Left lung (tissue), 14 donors: ENCODE data around the gene BRCA2. TPM values are rescaled to one million over a fixed set of nuclear protein-coding genes. Genes with fewer than 3 reads are reported as not detected.

ENCODE experiments used
- ATAC-seq: fragments of 200-7000 bp; cut with Tn5 transposase; one replicate; pipeline ENCODE4 v1.9.1; 2020; ENCODE audit warnings: moderate library complexity
- DNase-seq, 4 donors: peaks; one replicate each; pipeline ENCODE4 v3.0.0-alpha.2; 2013 to 2020
- H3K27ac ChIP-seq, 2 donors: fragments of 200-600 bp; sonication (generic) in 1 of 2; one replicate each; pipeline versions ENCODE4 v1.5.0 to v1.8.0; 2020 to 2021
- H3K27me3 ChIP-seq, 2 donors: fragments of 200-600 bp; sonication (generic) in 1 of 2; one replicate each; pipeline versions ENCODE4 v1.5.0 to v1.8.0; 2020 to 2021
- H3K36me3 ChIP-seq, 2 donors: fragments of 200-600 bp; sonication (generic) in 1 of 2; one replicate each; pipeline versions ENCODE4 v1.5.0 to v1.8.0; 2020 to 2021
- H3K4me1 ChIP-seq, 2 donors: fragments of 200-600 bp; one replicate each; pipeline ENCODE4 v1.8.0; 2021
- H3K4me3 ChIP-seq, 2 donors: fragments of 200-600 bp; sonication (generic) in 1 of 2; one replicate each; pipeline versions ENCODE4 v1.5.0 to v1.8.0; 2020 to 2021; ENCODE audit warnings: mild to moderate bottlenecking in 1 of 2
- H3K9me3 ChIP-seq, 2 donors: fragments of 200-600 bp; sonication (generic) in 1 of 2; one replicate each; pipeline versions ENCODE4 v1.5.0 to v1.8.0; 2020 to 2021
- CTCF ChIP-seq, 2 donors: fragments of 200-600 bp; sonication (generic) in 1 of 2; IDR thresholded peaks; one replicate each; pipeline versions ENCODE4 v1.5.0 to v1.8.0; 2021; ENCODE audit warnings: antibody characterized with exemption in 2 of 2
- intact Hi-C, 2 donors: fragments of 100-400 bp; cut with DNase I; formaldehyde crosslinking; loops; one replicate each; pipeline versions ENCODE4 v1.11.2 to v1.14.2; 2022
- long read RNA-seq, 12 donors: library from polyadenylated mRNA in 2 of 12; unstranded in 2 of 12; transcript quantifications; one replicate each; pipeline ENCODE4 v2.0.0 and lab custom pipeline, GENCODE V29; 2019 to 2026
- polyA plus RNA-seq, 6 donors: library from polyadenylated mRNA; unstranded; fragments of 120-200 nt; gene quantifications; one replicate each; pipeline ENCODE4 v1.2.1, GENCODE V29; 2013; ENCODE audit not compliant: insufficient read length in 6 of 6
- total RNA-seq, 2 donors: library from RNA; stranded (reverse); fragmentation: NEBNext Ultra II Directional; extraction: Animal tissue kit (Norgen Biotek cat#: 25700); gene quantifications; one replicate each; pipeline ENCODE4 v1.2.1, GENCODE V29; 2021
- donor health status: DM: no; HTN: yes; CAD: no.
- donor health status: DM: no; HTN: no; CAD: no.

Gene BRCA2
- 10 to 100 TPM in 1 of 2 donors, 1 to 10 TPM in 1; 4.5 to 10.5 TPM for total RNA-seq
- polyA plus RNA-seq = 10 to 100 TPM in 3 of 6 donors, 1 to 10 TPM in 3; 5.2 to 14.9 (median 10.1) TPM
- long read RNA-seq, donor 1 = 0 reads
- long read RNA-seq, donor 2, partial matches to known transcripts = 0 of 1 reads
- long read RNA-seq, donor 2, other reads (novel, unspliced or antisense) = 0 of 1 reads
- long read RNA-seq, donor 3 = 0 reads
- long read RNA-seq, donor 4, partial matches to known transcripts = 1 of 1 reads
- long read RNA-seq, donor 4, other reads (novel, unspliced or antisense) = 0 of 1 reads
- long read RNA-seq, donor 5, partial matches to known transcripts = 0 of 1 reads
- long read RNA-seq, donor 5, other reads (novel, unspliced or antisense) = 0 of 1 reads
- long read RNA-seq, donor 6, partial matches to known transcripts = 57 of 57 reads
- long read RNA-seq, donor 6, other reads (novel, unspliced or antisense) = 0 of 57 reads
- long read RNA-seq, donor 7 = 0 reads
- long read RNA-seq, donor 8 = 0 reads
- long read RNA-seq, donor 9 = 0 reads
- long read RNA-seq, donor 10, partial matches to known transcripts = 2 of 2 reads
- long read RNA-seq, donor 10, other reads (novel, unspliced or antisense) = 0 of 2 reads
- long read RNA-seq, donor 11 = 0 reads
- long read RNA-seq, donor 12 = 0 reads

- ATAC-seq = peak; percentile 97
- no peak for TF ChIP-seq CTCF (IDR thresholded peaks at IDR 0.05)
- H3K9me3 ChIP-seq = no peaks in the 10 kb centered on the region
- DNase-seq = peak; percentile 87 to 97 (median 94)
- peak within 1 kb of the TSS; percentile 70 to 90 for H3K4me3 ChIP-seq
- no peaks in the 10 kb centered on the region for H3K27me3 ChIP-seq
- peak within 1 kb of the TSS; percentile 93 to 100 for H3K27ac ChIP-seq
- intact Hi-C loops = no loop called here
- peaks cover 0 to 34% of the 10 kb centered on the region in 2 donors for H3K4me1 ChIP-seq
- H3K36me3 ChIP-seq = no peaks in the 10 kb centered on the region
Observed at GRCh38 chr13:32315238-32316027, at the start of gene BRCA2, which contains the start of gene ZAR1L. Gene BRCA2 (plus strand): TSS chr13:32315508. CDS start chr13:32316461, 953 bp downstream. Gene ZAR1L (minus strand): TSS chr13:32315363. CDS start chr13:32311925, 3,438 bp downstream.

- TF ChIP-seq CTCF (IDR thresholded peaks at IDR 0.05) = no peak
- Histone ChIP-seq H3K4me3 (no peak overlapping the region), H3K27ac (peak overlapping the region in 1 of 2 donors; percentile 48), H3K9me3 (no peaks in the 10 kb centered on the region), H3K27me3 (no peaks in the 10 kb centered on the region), H3K36me3 (peaks cover 0 to 73% of the 10 kb centered on the region in 2 donors), H3K4me1 (peaks cover 8 to 25% of the 10 kb centered on the region in 2 donors)
- intact Hi-C loops = no loop called here
- ATAC-seq (no peak), DNase-seq (no peak)
Observed at GRCh38 chr13:32265726-32266125, 49.6 kb upstream of the BRCA2 start.

- no peak for DNase-seq
- Histone ChIP-seq H3K4me1 (peaks cover 4 to 20% of the 10 kb centered on the region in 2 donors), H3K27me3 (no peaks in the 10 kb centered on the region), H3K4me3 (no peak overlapping the region), H3K36me3 (peaks cover 0 to 77% of the 10 kb centered on the region in 2 donors), H3K27ac (peak overlapping the region in 1 of 2 donors; percentile 48), H3K9me3 (no peaks in the 10 kb centered on the region)
- TF ChIP-seq CTCF (IDR thresholded peaks at IDR 0.05) = no peak
- ATAC-seq = no peak
- intact Hi-C loops = no loop called here
Observed at GRCh38 chr13:32266130-32266529, 49.2 kb upstream of the BRCA2 start.

- no peak overlapping the region for H3K27ac ChIP-seq
- intact Hi-C loops = no loop called here
- ATAC-seq = peak; percentile 92
- peaks cover 0 to 76% of the 10 kb centered on the region in 2 donors for H3K36me3 ChIP-seq
- peaks cover 0 to 4% of the 10 kb centered on the region in 2 donors for H3K4me1 ChIP-seq
- TF ChIP-seq CTCF (IDR thresholded peaks at IDR 0.05) = peak; percentile 54 to 68
- no peaks in the 10 kb centered on the region for H3K9me3 ChIP-seq
- H3K4me3 ChIP-seq = no peak overlapping the region
- no peaks in the 10 kb centered on the region for H3K27me3 ChIP-seq
- no peak for DNase-seq
Observed at GRCh38 chr13:32267836-32268439, 47.4 kb upstream of the BRCA2 start.
